ENCODE measurements around the gene TMEM14A.

The TMEM14A gene, protein sequence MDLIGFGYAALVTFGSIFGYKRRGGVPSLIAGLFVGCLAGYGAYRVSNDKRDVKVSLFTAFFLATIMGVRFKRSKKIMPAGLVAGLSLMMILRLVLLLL

DNA sequence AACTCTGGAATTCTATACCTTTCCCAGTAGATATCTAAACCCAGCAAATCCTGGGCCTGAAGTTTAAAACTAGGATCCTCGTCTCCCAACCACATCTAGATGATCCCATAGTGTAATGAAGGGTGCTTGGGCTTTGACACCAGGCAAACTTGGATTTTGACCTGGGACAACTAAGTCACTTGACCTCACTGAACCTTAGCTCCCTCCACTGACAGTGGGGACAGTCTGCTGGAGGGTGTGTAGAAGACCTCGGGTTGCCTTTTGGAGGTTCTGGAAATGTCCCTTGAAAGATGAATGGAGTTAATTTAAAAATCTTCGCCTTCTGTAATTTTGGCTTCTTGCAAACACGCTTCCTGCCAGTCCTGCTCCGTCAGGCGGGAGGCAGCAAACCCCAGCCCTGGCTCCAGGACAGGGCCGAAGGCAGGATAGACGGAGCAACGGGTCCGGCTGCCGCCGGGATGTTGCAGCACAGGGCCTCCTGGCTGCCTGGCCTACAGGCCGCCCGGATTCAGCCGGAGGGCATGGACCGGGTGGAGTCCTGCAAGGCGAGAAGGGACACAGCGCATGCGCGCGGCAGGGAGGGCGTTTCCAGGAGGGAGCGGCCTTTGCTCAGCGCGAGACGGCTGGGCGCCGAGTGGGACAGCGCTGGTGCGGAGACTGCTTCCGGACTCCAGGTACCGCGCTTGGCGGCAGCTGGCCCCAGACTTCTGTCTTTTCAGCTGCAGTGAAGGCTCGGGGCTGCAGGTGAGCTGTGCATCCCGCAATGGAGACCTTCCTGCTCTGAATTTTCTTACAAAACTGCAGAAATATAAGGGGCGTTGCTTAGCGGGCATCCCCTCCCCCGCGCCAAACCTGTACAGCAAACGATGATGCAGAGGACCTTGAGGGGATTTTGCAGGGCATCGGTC is at the start of gene TMEM14A:
TMEM14A (plus strand) TSS at position 612 of the 908 bp plus-strand sequence. CDS start 5,990 bp downstream, outside the sequence.
- intact Hi-C loops (cut with DNase I): no loop called here
- DNase-seq: peak; percentile 92 to 99 (median 96)

DNA sequence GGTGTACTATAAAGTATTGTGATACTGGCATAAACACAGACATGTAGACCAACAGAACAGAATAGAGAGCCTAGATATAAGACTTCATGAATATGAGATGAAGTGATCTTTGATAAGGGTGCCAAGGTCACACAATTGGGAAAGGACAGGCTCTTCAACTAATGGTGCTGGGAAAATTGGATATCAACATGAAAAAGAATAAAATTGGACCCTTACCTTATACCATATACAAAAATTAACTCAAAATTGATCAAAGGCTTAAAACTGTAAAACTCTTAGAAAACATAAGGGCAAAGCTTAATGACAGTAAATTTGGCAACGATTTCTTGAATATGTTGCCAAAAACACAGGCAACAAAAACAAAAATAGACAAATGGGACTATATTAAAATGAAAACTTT is 49.3 kb upstream of the TMEM14A start:
- DNase-seq: no peak
- intact Hi-C loops (cut with DNase I): no loop called here

DNA sequence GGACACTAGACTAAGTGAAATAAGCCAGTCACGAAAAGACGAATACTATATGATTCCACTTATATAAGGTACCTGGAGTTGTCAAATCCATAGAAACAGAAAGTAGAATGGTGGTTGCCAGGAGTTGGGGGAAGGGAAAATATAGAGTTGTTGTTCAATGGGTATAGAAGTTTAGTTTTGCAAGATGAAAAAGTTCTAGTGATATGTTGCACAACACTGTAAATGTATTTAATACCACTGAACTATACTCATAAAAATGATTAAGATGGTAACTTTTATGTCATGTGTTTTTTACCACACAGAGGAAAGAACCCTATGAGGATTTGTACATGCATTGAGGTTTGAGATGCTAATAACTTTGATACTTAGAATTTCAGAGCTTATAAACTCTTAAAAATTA is 48.1 kb upstream of the TMEM14A start:
- no peak for DNase-seq
- intact Hi-C loops (cut with DNase I): no loop called here

DNA sequence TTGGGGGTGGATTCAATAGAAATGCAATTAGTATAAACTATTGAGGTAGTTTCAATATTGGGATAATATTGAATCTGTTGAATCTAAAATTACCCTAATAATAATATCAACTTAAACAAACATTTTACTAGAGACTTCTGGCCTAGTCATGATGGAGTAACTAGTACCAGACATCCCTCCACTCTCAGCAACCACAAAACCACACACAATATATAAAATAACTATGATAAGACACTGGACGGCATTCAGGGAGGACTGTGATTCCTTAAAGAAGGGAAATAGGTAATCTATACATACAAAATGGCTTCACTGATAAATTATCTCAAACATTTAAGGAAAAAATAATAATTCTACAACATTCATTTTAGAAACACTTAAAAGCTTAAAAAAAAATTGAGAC is 38.9 kb upstream of the TMEM14A start:
- intact Hi-C loops (cut with DNase I): no loop called here
- no peak for DNase-seq

DNA sequence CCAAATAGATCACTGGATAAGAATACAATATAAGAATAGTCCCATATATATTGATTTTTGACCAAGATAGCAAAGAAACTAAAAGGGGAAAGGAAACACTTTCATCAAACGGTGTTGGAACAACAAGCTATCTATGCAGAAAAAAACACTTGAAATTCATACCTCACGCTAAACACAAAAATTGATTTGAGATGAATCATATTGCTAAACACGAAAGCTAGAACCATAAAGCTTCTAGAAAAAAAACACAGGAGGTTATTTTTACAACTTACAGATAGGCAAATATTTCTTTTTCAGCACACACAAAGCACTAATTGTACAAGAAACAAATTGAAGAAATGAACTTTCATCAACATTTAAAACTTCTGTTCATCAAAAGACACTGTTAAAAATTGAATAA is 36.7 kb upstream of the TMEM14A start:
- intact Hi-C loops (cut with DNase I): no loop called here

DNA sequence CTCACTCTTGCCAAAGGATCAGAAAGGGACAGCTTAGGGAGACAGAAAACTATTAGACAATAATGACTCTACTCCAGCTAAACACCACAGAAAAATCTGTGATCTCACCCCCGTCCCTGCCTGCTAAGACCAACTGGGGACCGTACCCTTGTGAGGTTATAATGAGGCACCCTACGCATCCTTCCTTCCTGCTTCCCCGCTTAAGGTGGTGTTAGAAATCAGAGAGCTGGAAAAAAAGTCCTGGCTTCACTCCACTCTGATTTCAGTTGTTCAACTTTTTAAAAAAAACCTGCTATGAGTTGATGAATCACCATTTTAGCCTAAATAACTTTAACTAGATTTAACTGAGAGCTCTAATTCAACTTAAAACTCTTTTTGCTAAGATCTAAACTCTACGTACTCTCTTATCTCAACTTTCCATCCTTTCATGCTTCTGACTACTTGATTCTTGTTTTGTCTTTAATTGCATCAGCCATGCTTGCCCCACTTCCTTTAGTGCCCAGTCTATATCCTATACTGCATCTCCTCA is 35.8 kb upstream of the TMEM14A start:
- DNase-seq: no peak
- intact Hi-C loops (cut with DNase I): no loop called here

More for the DNA sequence above, 36.7 kb upstream of the TMEM14A start:
- no peak for DNase-seq

DNA sequence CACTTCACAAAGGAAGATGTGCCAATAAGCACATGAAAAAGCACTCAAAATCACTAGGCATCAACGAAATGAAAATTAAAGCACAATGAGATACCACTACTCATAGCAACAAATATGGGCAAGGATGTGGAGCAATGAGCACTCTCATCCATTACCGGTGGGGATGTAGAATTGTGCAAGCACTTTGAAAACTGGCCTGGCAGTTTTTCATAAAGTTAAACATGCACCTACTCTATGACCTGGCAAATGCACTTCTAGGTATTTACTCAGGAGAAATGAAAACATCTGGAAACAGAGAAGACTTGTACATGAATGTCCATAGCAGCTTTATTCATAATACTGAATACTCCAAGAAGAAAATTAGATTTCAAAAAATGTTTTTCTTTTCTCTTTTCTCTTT is 34.1 kb upstream of the TMEM14A start:
- intact Hi-C loops (cut with DNase I): no loop called here
- DNase-seq: no peak

DNA sequence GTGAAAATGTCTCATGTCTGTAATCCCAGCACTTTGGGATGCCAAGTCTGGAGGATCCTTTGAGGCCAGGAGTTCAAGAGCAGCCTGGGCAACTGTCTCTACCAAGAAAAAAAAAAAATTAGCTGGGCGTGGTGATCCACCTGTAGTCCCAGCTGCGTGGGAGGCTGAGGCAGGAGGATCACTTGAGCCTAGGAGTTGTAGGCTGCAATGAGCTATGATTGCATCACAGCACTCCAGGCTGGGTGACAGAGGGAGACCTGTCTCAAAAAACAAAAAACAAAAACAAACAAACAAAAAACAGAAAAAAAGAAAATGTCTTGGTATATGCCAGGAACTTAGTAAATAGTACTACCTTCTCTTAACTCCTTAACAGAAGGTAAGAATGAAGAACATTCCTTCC is 31.4 kb upstream of the TMEM14A start:
- intact Hi-C loops (cut with DNase I): no loop called here
- DNase-seq: no peak

DNA sequence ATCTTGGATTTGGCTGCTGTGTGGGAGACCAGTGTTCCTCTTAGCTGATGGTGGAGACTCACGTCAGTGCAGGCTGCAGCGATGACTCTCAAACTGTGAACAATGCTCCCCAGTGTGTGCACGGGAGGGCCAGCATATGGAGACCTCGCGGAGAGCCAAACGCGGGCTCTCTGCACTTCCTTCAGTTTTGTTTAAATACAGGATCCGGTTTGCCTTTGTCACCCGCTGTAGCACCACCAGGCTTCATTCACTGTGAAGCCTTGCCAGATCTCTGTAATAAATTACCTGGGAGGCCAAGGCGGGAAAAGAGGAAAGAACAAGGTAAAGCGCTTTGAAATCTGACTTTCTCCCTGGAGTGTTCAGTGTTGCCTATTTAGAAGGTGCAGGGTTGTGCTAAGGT is 30.7 kb upstream of the TMEM14A start:
- intact Hi-C loops (cut with DNase I): no loop called here
- DNase-seq: peak in 3 of 10 donors; percentile 35 to 79 (median 39)

DNA sequence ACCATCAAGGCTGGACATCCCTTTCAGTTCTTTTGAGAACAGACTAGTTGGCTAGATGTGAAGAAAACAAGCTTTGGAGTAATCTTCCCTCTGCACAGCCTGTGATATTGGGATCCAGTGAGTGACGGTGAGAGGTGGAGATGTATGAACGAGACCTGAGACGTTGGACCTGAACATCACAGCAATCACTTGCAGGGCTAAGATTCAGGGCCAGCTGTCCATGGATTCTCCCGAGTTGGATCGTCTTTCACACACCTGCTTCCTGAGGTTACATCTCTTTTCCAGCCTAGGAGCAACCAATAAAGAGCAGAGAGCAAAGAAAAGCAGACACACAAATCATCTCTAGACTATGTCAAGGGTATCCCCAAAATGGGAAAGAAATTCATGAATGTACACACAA is 30.0 kb upstream of the TMEM14A start:
- no peak for DNase-seq
- intact Hi-C loops (cut with DNase I): no loop called here

DNA sequence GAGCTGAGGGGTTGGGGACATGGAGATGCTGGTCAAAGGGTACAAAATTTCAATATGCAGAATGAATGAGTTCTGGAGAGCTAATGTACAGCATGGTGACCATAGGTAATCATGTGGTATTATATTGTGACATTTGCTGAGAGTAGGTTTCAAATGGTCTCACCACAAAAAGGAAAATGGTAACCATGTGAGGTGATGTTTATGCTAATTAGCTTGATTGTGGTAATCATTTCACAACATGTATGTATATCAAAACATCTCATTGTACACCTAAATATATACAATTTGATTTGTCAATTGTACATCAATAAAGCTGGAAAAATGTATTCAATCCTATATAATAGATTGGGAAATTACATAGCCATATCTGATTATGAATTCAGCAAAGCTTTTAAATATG is 29.5 kb upstream of the TMEM14A start:
- DNase-seq: no peak
- intact Hi-C loops (cut with DNase I): no loop called here

DNA sequence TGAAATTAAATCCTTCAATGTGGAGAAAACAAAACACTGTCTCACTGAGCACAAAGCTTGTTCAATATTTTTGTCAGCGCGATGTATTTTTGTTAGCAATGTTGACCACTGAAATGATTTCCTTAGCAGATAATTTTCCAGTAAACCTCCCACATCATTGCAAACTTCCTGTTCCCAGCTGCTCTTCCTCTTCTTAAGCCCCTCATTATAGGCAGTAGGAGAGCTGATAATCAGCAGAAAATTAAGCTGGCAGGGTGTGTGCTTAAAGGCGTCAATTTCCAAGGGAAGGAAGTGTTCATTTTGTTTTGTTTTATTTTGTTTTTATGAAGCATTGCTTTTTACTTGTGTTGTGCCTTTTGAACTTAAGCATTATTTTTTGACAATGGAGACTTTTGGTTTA is 29.1 kb upstream of the TMEM14A start:
- DNase-seq: no peak
- intact Hi-C loops (cut with DNase I): no loop called here

DNA sequence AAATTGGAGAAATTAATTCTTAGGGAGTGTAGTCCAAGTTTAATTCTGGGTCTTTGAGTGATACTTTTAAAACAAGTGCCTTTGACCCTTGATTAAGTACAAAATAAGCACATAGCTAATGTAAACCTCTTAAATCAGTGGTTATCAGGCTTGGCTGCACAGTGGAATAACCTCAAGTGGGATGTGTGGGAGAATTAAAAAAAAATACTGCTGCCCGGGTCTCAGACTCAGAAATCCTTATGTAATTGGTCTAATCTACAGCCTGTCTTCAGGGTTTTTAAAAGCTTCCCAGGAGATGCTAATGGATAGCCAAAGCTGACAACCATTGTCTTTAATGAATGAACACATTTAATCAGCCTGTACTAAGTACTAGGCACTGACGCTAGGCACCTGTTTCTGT is 28.5 kb upstream of the TMEM14A start:
- no peak for DNase-seq
- intact Hi-C loops (cut with DNase I): no loop called here

DNA sequence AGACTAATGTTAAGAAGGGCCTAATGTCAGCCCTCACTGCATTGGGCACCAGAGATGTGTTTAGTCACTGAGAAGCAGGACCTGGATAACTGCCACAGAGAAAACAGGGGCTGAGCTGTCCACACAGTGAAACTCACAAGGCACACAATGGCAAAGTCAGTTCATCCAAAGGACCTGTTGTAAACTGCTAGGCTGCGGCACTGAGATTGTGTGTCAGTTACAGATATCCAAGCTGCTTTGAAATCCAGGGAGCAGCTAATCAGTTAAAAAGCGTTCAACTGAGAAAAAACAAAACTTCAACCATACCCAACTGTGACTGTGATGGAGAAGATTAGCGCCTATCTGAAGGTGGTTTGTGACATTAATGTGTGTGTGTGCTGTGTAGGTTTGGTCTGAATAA is 27.8 kb upstream of the TMEM14A start:
- intact Hi-C loops (cut with DNase I): no loop called here
- peak in 2 of 10 donors; percentile 35 to 57 for DNase-seq

DNA sequence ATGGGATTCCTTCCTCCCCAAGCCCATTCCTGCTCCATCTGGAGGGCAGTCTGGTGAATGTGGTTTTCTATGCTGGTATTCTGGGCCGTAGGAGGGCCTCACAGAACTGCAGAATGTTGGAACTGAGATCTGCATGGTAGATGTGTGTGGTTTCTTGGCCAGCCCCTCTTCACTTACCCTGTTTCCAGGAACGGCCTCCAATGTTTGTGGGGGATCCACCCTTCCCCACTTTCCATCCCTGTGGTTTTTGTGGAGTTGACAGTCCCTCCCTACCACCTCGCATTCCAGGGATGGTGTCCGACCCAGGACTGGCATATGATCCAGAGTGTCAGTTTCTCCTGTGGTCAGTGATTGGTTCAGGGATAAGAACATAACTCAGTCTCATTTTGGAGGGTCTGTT is 26.7 kb upstream of the TMEM14A start:
- no peak for DNase-seq
- intact Hi-C loops (cut with DNase I): no loop called here

DNA sequence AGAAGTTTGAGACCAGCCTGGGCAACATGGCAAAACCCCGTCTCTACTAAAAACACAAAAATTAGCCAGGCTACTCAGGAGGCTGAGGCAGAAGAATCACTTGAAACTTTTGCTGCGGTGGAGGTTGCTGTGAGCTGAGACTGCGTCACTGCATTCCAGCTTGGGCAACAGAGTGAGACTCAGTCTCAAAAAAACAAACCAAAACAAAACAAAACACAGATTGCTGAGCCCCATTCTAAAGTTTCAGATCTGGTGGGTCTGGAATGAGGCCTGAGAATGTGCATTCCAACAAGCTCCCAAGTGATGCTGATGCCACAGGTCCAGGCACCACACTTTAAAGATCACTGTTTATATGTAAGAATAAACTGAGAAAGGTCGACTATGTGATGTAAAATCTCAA is 24.9 kb upstream of the TMEM14A start:
- intact Hi-C loops (cut with DNase I): no loop called here
- no peak for DNase-seq

DNA sequence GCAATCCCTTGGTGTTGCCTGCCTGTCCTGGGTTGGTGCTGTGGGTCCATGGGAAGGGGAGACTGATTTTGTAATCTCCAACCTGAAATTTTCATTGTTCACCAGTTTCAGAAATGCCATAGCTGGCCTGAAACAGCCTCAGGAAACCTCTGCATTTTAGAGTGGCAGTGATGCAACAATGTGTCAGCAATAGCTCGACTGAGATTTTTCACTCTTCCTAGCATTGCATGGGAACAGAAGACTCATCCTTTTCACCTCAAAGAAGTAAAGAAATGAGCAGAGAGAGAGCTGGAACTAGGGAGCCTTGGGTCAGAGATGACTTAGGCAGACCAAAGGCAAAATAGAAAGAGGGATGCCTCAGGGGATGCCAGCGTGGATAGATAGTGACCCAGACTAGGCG is 23.7 kb upstream of the TMEM14A start:
- intact Hi-C loops (cut with DNase I): no loop called here
- DNase-seq: no peak

DNA sequence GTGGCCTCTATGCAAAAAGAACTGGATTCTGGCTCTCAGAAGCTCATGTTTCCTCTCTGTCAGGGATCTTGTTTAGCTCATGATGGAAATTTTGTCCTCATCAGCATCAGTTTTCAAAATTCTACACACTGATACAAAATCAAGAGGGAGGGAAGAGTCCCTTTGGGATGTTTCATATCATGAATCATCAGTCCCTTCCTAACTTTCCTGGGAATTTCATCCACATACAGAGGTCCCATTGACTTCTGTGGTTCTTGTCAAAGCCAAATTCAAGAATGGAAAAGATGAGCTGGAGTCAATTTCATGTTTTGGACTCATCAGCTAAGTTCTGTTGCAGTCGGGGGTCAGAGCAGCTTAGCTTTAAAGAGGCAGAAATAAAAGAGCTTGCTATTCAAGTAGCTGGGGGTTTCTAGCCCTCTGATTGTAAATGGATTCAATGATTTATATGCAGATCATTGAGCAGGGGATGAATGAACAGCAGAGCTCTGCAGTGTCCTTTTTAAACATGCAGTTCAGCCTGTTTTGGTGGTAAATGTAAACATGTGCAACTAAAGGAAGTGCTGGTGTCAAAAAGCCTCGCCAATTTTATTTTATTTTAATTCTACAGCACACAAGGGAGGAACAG is 21.3 kb upstream of the TMEM14A start:
- intact Hi-C loops (cut with DNase I): no loop called here
- no peak for DNase-seq

DNA sequence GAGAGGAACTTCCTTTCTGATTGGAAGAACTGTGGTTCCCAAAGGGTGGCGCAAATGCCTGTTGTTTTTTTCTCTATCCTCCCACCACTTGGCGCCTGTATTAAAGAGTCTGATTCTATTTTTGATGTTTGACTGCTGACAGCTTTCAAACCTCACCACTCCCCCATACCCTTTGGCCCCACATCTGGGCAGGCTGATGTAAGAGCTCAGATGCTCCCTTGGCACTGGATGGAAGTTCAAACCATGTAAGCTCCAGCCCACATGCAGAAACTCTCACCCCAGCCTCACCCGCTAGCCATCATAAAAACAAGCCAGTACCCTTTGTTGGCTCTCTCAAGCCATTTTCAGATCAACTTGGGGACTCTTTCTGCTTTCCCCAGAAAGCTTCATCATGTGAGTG is 20.0 kb upstream of the TMEM14A start:
- intact Hi-C loops (cut with DNase I): no loop called here
- no peak for DNase-seq

DNA sequence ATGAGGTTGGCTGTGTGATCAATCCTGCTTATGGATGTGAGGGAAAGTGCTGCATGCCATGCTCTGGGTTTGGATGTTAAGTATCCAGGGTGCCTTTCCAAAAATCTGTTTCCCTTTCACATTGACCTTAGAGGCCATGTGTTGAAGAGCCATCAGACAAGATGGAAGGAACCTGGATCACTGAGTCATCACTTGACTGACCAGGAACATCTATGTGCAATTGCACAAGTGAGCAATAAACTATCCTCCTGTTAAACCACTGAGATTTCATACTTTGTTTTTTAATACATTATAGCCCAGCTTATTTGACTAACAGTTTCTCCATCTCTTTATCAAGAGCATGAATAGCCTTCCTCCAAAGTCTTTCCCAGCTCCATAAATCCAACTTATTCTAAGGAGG is 17.8 kb upstream of the TMEM14A start:
- DNase-seq: no peak
- intact Hi-C loops (cut with DNase I): no loop called here

DNA sequence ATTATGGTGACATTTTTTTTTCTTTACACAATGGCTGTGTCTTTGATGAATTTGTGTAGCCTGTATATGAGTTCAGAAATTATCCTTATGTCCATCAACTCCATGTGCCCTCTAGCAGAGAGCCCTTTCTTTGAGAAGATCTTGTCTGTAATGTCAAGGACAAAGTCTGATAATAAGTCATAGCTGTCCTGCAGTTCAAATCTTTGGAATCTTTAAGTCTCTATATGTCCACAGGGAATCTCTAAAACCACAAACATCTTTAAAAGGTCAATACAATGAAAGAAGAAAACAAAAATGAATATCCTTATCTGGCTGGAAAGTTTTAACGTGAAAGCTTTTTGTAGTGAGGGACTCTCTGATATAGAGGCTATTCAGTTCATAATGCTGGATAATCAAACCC is 16.9 kb upstream of the TMEM14A start:
- intact Hi-C loops (cut with DNase I): no loop called here

DNA sequence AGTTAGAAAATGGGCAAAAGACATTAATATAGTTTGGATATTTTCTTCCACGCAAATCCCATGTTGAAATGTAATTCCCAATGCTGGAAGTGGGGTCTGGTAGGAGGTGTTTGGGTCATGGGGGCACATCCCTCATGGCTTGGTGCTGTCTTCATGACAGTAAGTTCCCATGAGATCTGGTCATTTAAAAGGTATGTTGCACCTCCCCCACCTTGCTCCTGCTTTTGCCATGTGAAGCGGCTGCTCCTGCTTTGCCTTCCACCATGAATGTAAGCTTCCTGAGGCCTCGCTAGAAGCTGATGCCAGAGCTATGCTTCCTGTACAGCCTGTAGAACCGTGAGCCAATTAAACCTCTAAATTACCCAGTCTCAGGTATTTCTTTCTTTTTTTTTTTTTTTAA is 16.3 kb upstream of the TMEM14A start:
- intact Hi-C loops (cut with DNase I): no loop called here
- no peak for DNase-seq

More for the DNA sequence above, 16.9 kb upstream of the TMEM14A start:
- no peak for DNase-seq
